HepG2 (cell line): ENCODE results near the gene RBM19. TPM values are rescaled to one million over a fixed set of nuclear protein-coding genes. Genes with fewer than 3 reads are reported as not detected.
A peak's percentile ranks its signal among the peaks of the same experiment; 100 is the strongest.

Source experiments
- ARNT ChIP-seq: fragments of 450-650 bp; IDR thresholded peaks from 2 replicates; pipeline ENCODE4 v1.6.1; 2017
- E2F5 ChIP-seq: sonication (generic); formaldehyde crosslinking; conservative IDR thresholded peaks from 2 replicates; pipeline ENCODE4 v1.4.0; 2020; ENCODE audit warnings: missing genetic modification reagents
- EZH2 ChIP-seq: conservative IDR thresholded peaks from 2 replicates; pipeline ENCODE4 v1.6.1; 2012; ENCODE audit warnings: mild to moderate bottlenecking, low read depth, low read length, moderate library complexity
- IKZF4 ChIP-seq: sonication (generic); formaldehyde crosslinking; IDR thresholded peaks from 2 replicates; pipeline ENCODE4 v1.5.1; 2020; ENCODE audit warnings: borderline replicate concordance, mild to moderate bottlenecking, low read depth, missing genetic modification reagents; ENCODE audit errors: not compliant biosample characterization
- KMT2A ChIP-seq: sonication (generic); formaldehyde crosslinking; IDR thresholded peaks from 2 replicates; pipeline ENCODE4 v1.4.0; 2020; ENCODE audit warnings: missing genetic modification reagents
- NFE2 ChIP-seq: sonication (generic); formaldehyde crosslinking; IDR thresholded peaks from 2 replicates; pipeline ENCODE4 v1.4.0; 2020; ENCODE audit warnings: missing genetic modification reagents
- NFE2L2 ChIP-seq: fragments of 150-350 bp; IDR thresholded peaks from 2 replicates; pipeline ENCODE4 v1.6.1; 2014; ENCODE audit warnings: low read length
- PCBP1 ChIP-seq: fragments of 200-400 bp; formaldehyde crosslinking; IDR thresholded peaks from 2 replicates; pipeline ENCODE4 v1.6.1; 2017; ENCODE audit warnings: mild to moderate bottlenecking, low read depth, low read length, borderline replicate concordance
- PPARG ChIP-seq: conservative IDR thresholded peaks from 2 replicates; pipeline ENCODE4 v1.6.1; 2016; ENCODE audit warnings: missing biosample characterization, missing genetic modification reagents
- SOX5 ChIP-seq: IDR thresholded peaks from 2 replicates; pipeline ENCODE4 v1.6.1; 2016; ENCODE audit warnings: borderline replicate concordance
- ZBTB20 ChIP-seq: sonication (generic); formaldehyde crosslinking; IDR thresholded peaks from 2 replicates; pipeline ENCODE4 v1.8.1; 2023; ENCODE audit warnings: missing genetic modification reagents, low read depth, mild to moderate bottlenecking, borderline replicate concordance
- ZGPAT ChIP-seq: IDR thresholded peaks from 2 replicates; pipeline ENCODE4 v1.6.1; 2016; ENCODE audit warnings: mild to moderate bottlenecking
- ZNF101 ChIP-seq: sonication (generic); formaldehyde crosslinking; IDR thresholded peaks from 2 replicates; pipeline ENCODE4 v1.4.0; 2020; ENCODE audit warnings: mild to moderate bottlenecking, low read depth, missing genetic modification reagents, borderline replicate concordance
- ZNF740 ChIP-seq: sonication (generic); formaldehyde crosslinking; IDR thresholded peaks from 2 replicates; pipeline ENCODE4 v1.4.0; 2020; ENCODE audit warnings: missing genetic modification reagents
- polyA plus RNA-seq, 8 experiments: library from polyadenylated mRNA; depleted of rRNA in 3 of 8; stranded (reverse) in 7 of 8; unstranded in 1 of 8; fragments of >200 nt; fragmentation: Illumina TruSeq in 4 of 8; extraction: Trizol in 4 of 8; gene quantifications; 2 replicates each; pipeline versions ENCODE4 v1.2.1 to v1.2.3, GENCODE V29; 2011 to 2016; ENCODE audit warnings: low read depth in 4 of 8, missing spikeins in 1 of 8, mixed read lengths in 1 of 8; ENCODE audit not compliant: insufficient read depth in 1 of 8
- total RNA-seq, 5 experiments: library from RNA; depleted of rRNA; stranded (reverse); fragments of >200 nt; fragmentation: Illumina TruSeq; extraction: Trizol; gene quantifications; 2 replicates each; pipeline ENCODE4 v1.2.3, GENCODE V29; 2016; ENCODE audit warnings: low read depth in 1 of 5
- TF ChIP-seq, protein P1 (sequence below): IDR thresholded peaks from 2 replicates; pipeline ENCODE4 v1.6.1; 2016; ENCODE audit warnings: low read depth, missing genetic modification reagents, missing compliant biosample characterization
- TF ChIP-seq, protein P2 (sequence below): sonication (generic); formaldehyde crosslinking; IDR thresholded peaks from 2 replicates; pipeline ENCODE4 v1.4.0; 2020; ENCODE audit warnings: missing genetic modification reagents, borderline replicate concordance

Gene RBM19
- total and polyA plus RNA-seq, 2 of the 13 experiments (the other 11 are each of a cell fraction or from before 2014, with no cell fraction given): 19.3 to 32.2 TPM

DNA sequence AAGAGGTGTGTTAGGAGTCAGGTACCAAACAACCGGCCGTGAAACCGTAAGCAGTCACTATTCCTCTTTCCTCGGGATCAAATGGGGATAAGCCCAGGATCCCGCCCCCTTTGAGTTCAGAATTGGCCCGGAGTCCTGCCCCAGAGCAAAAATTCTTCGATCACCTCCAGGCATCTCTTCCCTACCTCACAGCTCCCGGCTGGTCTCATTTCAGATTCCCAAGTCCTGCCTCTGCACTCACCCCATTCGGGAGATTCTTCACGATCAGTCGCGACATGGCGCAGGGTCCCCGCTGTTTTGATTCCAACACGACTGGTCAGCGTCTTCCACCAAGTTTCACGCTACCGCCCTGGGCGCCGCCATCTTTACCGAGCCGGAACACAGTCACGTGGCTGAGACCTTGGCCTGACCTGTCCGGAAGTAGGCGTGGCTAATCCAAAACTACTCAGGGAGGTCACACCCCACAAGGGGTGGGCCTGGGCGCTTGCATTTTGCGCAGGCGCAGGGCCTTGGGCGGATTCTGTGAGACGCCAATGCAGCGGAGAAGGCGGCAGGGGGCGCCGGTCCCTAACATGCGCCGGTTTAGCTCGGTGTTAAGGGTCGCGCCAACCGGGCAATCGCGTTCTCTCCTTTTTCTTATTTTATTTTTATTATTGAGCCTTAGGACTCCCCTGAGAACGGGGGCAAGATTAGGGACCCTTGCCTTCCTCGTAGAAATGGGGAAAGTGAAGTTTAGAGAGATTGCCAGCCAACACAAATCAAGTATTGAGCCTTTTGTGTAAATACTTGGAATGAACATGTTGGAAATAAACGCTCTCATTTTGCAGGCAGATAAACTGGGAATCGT, at the start of gene RBM19 (continued):
- TF ChIP-seq, protein P1, sequence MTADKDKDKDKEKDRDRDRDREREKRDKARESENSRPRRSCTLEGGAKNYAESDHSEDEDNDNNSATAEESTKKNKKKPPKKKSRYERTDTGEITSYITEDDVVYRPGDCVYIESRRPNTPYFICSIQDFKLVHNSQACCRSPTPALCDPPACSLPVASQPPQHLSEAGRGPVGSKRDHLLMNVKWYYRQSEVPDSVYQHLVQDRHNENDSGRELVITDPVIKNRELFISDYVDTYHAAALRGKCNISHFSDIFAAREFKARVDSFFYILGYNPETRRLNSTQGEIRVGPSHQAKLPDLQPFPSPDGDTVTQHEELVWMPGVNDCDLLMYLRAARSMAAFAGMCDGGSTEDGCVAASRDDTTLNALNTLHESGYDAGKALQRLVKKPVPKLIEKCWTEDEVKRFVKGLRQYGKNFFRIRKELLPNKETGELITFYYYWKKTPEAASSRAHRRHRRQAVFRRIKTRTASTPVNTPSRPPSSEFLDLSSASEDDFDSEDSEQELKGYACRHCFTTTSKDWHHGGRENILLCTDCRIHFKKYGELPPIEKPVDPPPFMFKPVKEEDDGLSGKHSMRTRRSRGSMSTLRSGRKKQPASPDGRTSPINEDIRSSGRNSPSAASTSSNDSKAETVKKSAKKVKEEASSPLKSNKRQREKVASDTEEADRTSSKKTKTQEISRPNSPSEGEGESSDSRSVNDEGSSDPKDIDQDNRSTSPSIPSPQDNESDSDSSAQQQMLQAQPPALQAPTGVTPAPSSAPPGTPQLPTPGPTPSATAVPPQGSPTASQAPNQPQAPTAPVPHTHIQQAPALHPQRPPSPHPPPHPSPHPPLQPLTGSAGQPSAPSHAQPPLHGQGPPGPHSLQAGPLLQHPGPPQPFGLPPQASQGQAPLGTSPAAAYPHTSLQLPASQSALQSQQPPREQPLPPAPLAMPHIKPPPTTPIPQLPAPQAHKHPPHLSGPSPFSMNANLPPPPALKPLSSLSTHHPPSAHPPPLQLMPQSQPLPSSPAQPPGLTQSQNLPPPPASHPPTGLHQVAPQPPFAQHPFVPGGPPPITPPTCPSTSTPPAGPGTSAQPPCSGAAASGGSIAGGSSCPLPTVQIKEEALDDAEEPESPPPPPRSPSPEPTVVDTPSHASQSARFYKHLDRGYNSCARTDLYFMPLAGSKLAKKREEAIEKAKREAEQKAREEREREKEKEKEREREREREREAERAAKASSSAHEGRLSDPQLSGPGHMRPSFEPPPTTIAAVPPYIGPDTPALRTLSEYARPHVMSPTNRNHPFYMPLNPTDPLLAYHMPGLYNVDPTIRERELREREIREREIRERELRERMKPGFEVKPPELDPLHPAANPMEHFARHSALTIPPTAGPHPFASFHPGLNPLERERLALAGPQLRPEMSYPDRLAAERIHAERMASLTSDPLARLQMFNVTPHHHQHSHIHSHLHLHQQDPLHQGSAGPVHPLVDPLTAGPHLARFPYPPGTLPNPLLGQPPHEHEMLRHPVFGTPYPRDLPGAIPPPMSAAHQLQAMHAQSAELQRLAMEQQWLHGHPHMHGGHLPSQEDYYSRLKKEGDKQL (CRISPR knock-in tag): no peak
- TF ChIP-seq, protein P2, sequence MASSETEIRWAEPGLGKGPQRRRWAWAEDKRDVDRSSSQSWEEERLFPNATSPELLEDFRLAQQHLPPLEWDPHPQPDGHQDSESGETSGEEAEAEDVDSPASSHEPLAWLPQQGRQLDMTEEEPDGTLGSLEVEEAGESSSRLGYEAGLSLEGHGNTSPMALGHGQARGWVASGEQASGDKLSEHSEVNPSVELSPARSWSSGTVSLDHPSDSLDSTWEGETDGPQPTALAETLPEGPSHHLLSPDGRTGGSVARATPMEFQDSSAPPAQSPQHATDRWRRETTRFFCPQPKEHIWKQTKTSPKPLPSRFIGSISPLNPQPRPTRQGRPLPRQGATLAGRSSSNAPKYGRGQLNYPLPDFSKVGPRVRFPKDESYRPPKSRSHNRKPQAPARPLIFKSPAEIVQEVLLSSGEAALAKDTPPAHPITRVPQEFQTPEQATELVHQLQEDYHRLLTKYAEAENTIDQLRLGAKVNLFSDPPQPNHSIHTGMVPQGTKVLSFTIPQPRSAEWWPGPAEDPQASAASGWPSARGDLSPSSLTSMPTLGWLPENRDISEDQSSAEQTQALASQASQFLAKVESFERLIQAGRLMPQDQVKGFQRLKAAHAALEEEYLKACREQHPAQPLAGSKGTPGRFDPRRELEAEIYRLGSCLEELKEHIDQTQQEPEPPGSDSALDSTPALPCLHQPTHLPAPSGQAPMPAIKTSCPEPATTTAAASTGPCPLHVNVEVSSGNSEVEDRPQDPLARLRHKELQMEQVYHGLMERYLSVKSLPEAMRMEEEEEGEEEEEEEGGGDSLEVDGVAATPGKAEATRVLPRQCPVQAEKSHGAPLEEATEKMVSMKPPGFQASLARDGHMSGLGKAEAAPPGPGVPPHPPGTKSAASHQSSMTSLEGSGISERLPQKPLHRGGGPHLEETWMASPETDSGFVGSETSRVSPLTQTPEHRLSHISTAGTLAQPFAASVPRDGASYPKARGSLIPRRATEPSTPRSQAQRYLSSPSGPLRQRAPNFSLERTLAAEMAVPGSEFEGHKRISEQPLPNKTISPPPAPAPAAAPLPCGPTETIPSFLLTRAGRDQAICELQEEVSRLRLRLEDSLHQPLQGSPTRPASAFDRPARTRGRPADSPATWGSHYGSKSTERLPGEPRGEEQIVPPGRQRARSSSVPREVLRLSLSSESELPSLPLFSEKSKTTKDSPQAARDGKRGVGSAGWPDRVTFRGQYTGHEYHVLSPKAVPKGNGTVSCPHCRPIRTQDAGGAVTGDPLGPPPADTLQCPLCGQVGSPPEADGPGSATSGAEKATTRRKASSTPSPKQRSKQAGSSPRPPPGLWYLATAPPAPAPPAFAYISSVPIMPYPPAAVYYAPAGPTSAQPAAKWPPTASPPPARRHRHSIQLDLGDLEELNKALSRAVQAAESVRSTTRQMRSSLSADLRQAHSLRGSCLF (CRISPR knock-in tag): no peak
- TF ChIP-seq ZGPAT (CRISPR knock-in tag) (peak; percentile 78), ZNF740 (no peak), ZNF101 (CRISPR knock-in tag) (no peak), ZBTB20 (no peak), NFE2 (no peak), NFE2L2 (no peak), KMT2A (peak; percentile 36; the same call in 1 of the 2 replicates), PPARG (CRISPR knock-in tag) (no peak), E2F5 (CRISPR knock-in tag) (no peak), PCBP1 (no peak), IKZF4 (no peak), EZH2 (no peak), ARNT (no peak), SOX5 (CRISPR knock-in tag) (peak; percentile 13; the same call in 1 of the 2 replicates)
